K562 (cell line): ENCODE data around the gene RUVBL2. TPM values are rescaled to one million over a fixed set of nuclear protein-coding genes. Genes with fewer than 3 reads are reported as not detected.
A peak's percentile ranks its signal among the peaks of the same experiment; 100 is the strongest.

Source experiments
- BRF1 ChIP-seq: IDR thresholded peaks from 3 replicates; pipeline ENCODE4 v1.6.1; 2011; ENCODE audit warnings: borderline replicate concordance, mild to moderate bottlenecking; ENCODE audit not compliant: insufficient read length; ENCODE audit errors: extremely low read depth
- CC2D1A ChIP-seq: fragments of 450-650 bp; IDR thresholded peaks from 2 replicates; pipeline ENCODE4 v1.6.1; 2017; ENCODE audit warnings: mild to moderate bottlenecking
- ELF1 ChIP-seq: fragments of 200-800 bp; sonication (Bioruptor generic); IDR thresholded peaks from 2 replicates; pipeline ENCODE4 v1.6.1; 2016; ENCODE audit warnings: missing genetic modification characterization, missing compliant biosample characterization
- FUS ChIP-seq: fragments of 200-400 bp; formaldehyde crosslinking; optimal IDR thresholded peaks from 2 replicates; pipeline ENCODE3; 2017; ENCODE audit warnings: low read depth, low read length
- GABPA ChIP-seq: fragments of 200-800 bp; sonication (Bioruptor generic); conservative IDR thresholded peaks from 2 replicates; pipeline ENCODE4 v1.6.1; 2016; ENCODE audit warnings: low read depth, missing genetic modification characterization, missing compliant biosample characterization
- HEY1 ChIP-seq: fragments of 250-450 bp; sonication (Bioruptor Pico); IDR thresholded peaks from 2 replicates; pipeline ENCODE4 v1.5.0; 2020; ENCODE audit warnings: mild to moderate bottlenecking, moderate library complexity, borderline replicate concordance
- MBD1 ChIP-seq: fragments of 250-450 bp; sonication (Bioruptor Pico); IDR thresholded peaks from 2 replicates; pipeline ENCODE4 v1.8.0; 2022; ENCODE audit warnings: inconsistent platforms
- MITF ChIP-seq: IDR thresholded peaks from 2 replicates; pipeline ENCODE4 v1.6.1; 2014; ENCODE audit warnings: antibody characterized with exemption
- NONO ChIP-seq, 2 experiments: fragments of 200-400 bp in 1 of 2; fragments of 450-650 bp in 1 of 2; formaldehyde crosslinking in 1 of 2; IDR thresholded peaks; 2 replicates each; pipeline ENCODE4 v1.6.1; 2017; ENCODE audit warnings: low read depth in 2 of 2, mild to moderate bottlenecking in 2 of 2, moderate library complexity in 2 of 2, low read length in 1 of 2
- NUFIP1 ChIP-seq: fragments of 450-650 bp; IDR thresholded peaks from 2 replicates; pipeline ENCODE4 v1.6.1; 2018; ENCODE audit not compliant: partially characterized antibody
- PRMT5 ChIP-seq: sonication (generic); formaldehyde crosslinking; IDR thresholded peaks from 2 replicates; pipeline ENCODE4 v1.5.0; 2020; ENCODE audit warnings: missing genetic modification reagents
- SMARCA5 ChIP-seq: fragments of 450-650 bp; IDR thresholded peaks from 2 replicates; pipeline ENCODE4 v1.6.1; 2016
- TEAD1 ChIP-seq, 2 experiments: fragments of 450-650 bp in 1 of 2; sonication (generic) in 1 of 2; formaldehyde crosslinking; IDR thresholded peaks; 2 replicates each; pipeline versions ENCODE4 v1.4.0 to v1.8.0; 2020 to 2022; ENCODE audit warnings: mild to moderate bottlenecking in 2 of 2, missing genetic modification reagents in 1 of 2
- ZFP91 ChIP-seq: sonication (generic); formaldehyde crosslinking; IDR thresholded peaks from 2 replicates; pipeline ENCODE4 v1.8.0; 2022; ENCODE audit warnings: mild to moderate bottlenecking, missing genetic modification reagents
- ZKSCAN1 ChIP-seq: fragments of 150-350 bp; IDR thresholded peaks from 2 replicates; pipeline ENCODE4 v1.6.1; 2016; ENCODE audit warnings: low read depth, low read length
- ZNF512 ChIP-seq: IDR thresholded peaks from 2 replicates; pipeline ENCODE4 v1.6.1; 2016; ENCODE audit warnings: missing genetic modification characterization, missing compliant biosample characterization
- ZNF75A ChIP-seq: fragments of 450-650 bp; formaldehyde crosslinking; IDR thresholded peaks from 2 replicates; pipeline ENCODE4 v1.4.0; 2020; ENCODE audit warnings: mild to moderate bottlenecking
- ZNF766 ChIP-seq: fragments of 200-800 bp; sonication (Bioruptor generic); conservative IDR thresholded peaks from 2 replicates; pipeline ENCODE4 v1.6.1; 2016; ENCODE audit warnings: missing genetic modification characterization, missing compliant biosample characterization
- polyA plus RNA-seq, 8 experiments: library from polyadenylated mRNA; depleted of rRNA in 4 of 8; stranded (reverse) in 5 of 8; unstranded in 3 of 8; fragments of >200 nt; fragmentation: Nextera tagmentation in 2 of 8; fragmentation: Illumina TruSeq in 1 of 8; extraction: Ambion mirVana in 2 of 8; extraction: Trizol in 1 of 8; gene quantifications; 2 replicates each; pipeline versions ENCODE4 v1.2.1 to v1.2.3, GENCODE V29; 2011 to 2014; ENCODE audit warnings: inconsistent platforms in 1 of 8, missing spikeins in 1 of 8
- total RNA-seq, 7 experiments: library from RNA; depleted of rRNA in 6 of 7; stranded (reverse); fragments of >200 nt in 6 of 7; fragmentation: Illumina TruSeq in 2 of 7; extraction: Trizol in 2 of 7; gene quantifications; 2 replicates each; pipeline versions ENCODE4 v1.2.1 to v1.2.3, GENCODE V29; 2011 to 2021; ENCODE audit warnings: low replicate concordance in 1 of 7

Gene RUVBL2
- total and polyA plus RNA-seq, 9 of the 15 experiments (the other 6 are each of a cell fraction or from before 2014, with no cell fraction given): 71.4 to 453 (median 237) TPM

GRCh38 chr19:48965806-48966540, 27.7 kb upstream of the RUVBL2 start (continued):
- TF ChIP-seq NUFIP1 (no peak), FUS (no peak), ZNF512 (tag) (peak; percentile 19; the same call in 1 of the 2 replicates), ZNF75A (CRISPR knock-in tag) (no peak), MBD1 (CRISPR knock-in tag) (no peak), ZKSCAN1 (no peak), ZFP91 (CRISPR knock-in tag) (peak; percentile 9; the same call in 1 of the 2 replicates), HEY1 (CRISPR knock-in tag) (no peak), TEAD1 (CRISPR knock-in tag; IDR thresholded peaks at IDR 0.05) (no peak; a peak in 2 of 4 replicates), MITF (no peak), SMARCA5 (no peak), BRF1 (no peak), CC2D1A (no peak), NONO (IDR thresholded peaks at IDR 0.05; ENCODE audit: low read depth in 2 of 2, low read length in 1 of 2) (no peak), PRMT5 (CRISPR knock-in tag) (no peak), GABPA (tag) (peak; percentile 28; the same call in 1 of the 2 replicates), ZNF766 (peak; percentile 57), ELF1 (no peak)
